Heart right ventricle (tissue), 16 donors: ENCODE results near the gene FBXL22. TPM values are rescaled to one million over a fixed set of nuclear protein-coding genes. Genes with fewer than 3 reads are reported as not detected.

Source experiments
- ATAC-seq, 8 donors: fragments of 200-7000 bp; cut with Tn5 transposase; one replicate each; pipeline ENCODE4 v1.9.1; 2020; ENCODE audit warnings: mild to moderate bottlenecking in 8 of 8, moderate library complexity in 8 of 8, moderate number of reproducible peaks in 1 of 8
- DNase-seq, 2 donors: peaks; one replicate each; pipeline ENCODE4 v3.0.0-alpha.2; 2020
- H3K27ac ChIP-seq, 10 donors: fragments of 200-600 bp; sonication (generic) in 2 of 10; one replicate each; pipeline versions ENCODE4 v1.5.0 to v1.8.0; 2020 to 2022; ENCODE audit warnings: mild to moderate bottlenecking in 3 of 10
- H3K27me3 ChIP-seq, 7 donors: fragments of 200-600 bp; one replicate each; pipeline ENCODE4 v1.8.0; 2021 to 2022; ENCODE audit warnings: mild to moderate bottlenecking in 2 of 7
- H3K36me3 ChIP-seq, 9 donors: fragments of 200-600 bp; sonication (generic) in 1 of 9; one replicate each; pipeline versions ENCODE4 v1.5.0 to v1.8.0; 2020 to 2022; ENCODE audit warnings: mild to moderate bottlenecking in 2 of 9
- H3K4me1 ChIP-seq, 9 donors: fragments of 200-600 bp; sonication (generic) in 1 of 9; one replicate each; pipeline versions ENCODE4 v1.5.0 to v1.8.0; 2020 to 2022; ENCODE audit warnings: mild to moderate bottlenecking in 4 of 9
- H3K4me3 ChIP-seq, 10 donors: fragments of 200-600 bp; sonication (generic) in 2 of 10; one replicate each; pipeline versions ENCODE4 v1.5.0 to v1.8.0; 2020 to 2022; ENCODE audit warnings: mild to moderate bottlenecking in 7 of 10, moderate library complexity in 2 of 10
- H3K9me3 ChIP-seq, 11 donors: fragments of 200-600 bp in 10 of 11; sonication (generic) in 2 of 11; one replicate each; pipeline versions ENCODE4 v1.5.0 to v1.8.0; 2013 to 2022; ENCODE audit warnings: mild to moderate bottlenecking in 2 of 11, control low read depth in 1 of 11, moderate library complexity in 1 of 11
- WGBS, 2 donors: extraction: QIAGEN DNeasy Blood & Tissue Kit; methylation state at CpG; one replicate each; pipeline ENCODE4 v1.1.7; 2013; ENCODE audit warnings: inconsistent platforms in 1 of 2; 5-methylcytosine and 5-hydroxymethylcytosine counted together
- intact Hi-C, 10 donors: fragments of 100-400 bp; cut with DNase I; formaldehyde crosslinking; loops; one replicate each; pipeline versions ENCODE4 v1.11.1 to v1.14.2; 2022
- polyA plus RNA-seq, 2 donors: library from polyadenylated mRNA; stranded (reverse); fragments of 200-250 nt; gene quantifications; one replicate each; pipeline ENCODE4 v1.2.3, GENCODE V29; 2013
- total RNA-seq, 10 donors: library from RNA; stranded (reverse); fragmentation: NEBNext Ultra II Directional in 3 of 10; extraction: Animal tissue kit (Norgen Biotek cat#: 25700) in 3 of 10; gene quantifications; one replicate each; pipeline versions ENCODE4 v1.2.1 to v1.2.4, GENCODE V29; 2021 to 2023
- TF ChIP-seq, protein P1 (sequence below), 9 donors: fragments of 200-600 bp; sonication (generic) in 2 of 9; IDR thresholded peaks; one replicate each; pipeline versions ENCODE4 v1.5.0 to v1.8.0; 2021 to 2022; ENCODE audit warnings: antibody characterized with exemption in 9 of 9, mild to moderate bottlenecking in 5 of 9, moderate library complexity in 1 of 9
- donor health status: Arrhythmogenic right ventricular cardiomyopathy.
- donor health status: ischemic (EF 13 %, LVEDD 7.1; RV severe dilation, severe dysfunction).
- donor health status: healthy with polysubstance abuse.
- donor health status: DM: no; HTN: yes; CAD: no.
- donor health status: DM: no; HTN: no; CAD: no.
- donor health status: ischemic (EF 25% LVEDD 6.9; RV normal size, moderate dysfunction).
- donor health status: ischemic (EF 25% LVEDD 5.7; RV mildly dilated, moderate dysfunction).
- donor health status: healthy.
- donor health status: DM: yes; HTN: yes; CAD: no.
- donor health status: Ischemic cardiomyopathy.
- donor health status: ischemic (EF 35%, LVEDD 5.7; RV mildly dilated, moderate dysfunction).
- donor health status: nonischemic (EF 11% LVEDD 7.7; RV severe dilation, severe dysfunction).
- donor health status: DM: yes; HTN: yes; CAD: no.
- donor health status: PGD.
- donor health status: ischemic (EF 29% LVEDD 5.4; RV normal size, mild dysfunction).
- donor health status: nonischemic (EF 23%, LVEDD 6.1; RV moderate dilation, normal function).

The FBXL22 gene
- total and polyA plus RNA-seq, 12 donors: 2.5 to 38.3 (median 23.5) TPM

DNA sequence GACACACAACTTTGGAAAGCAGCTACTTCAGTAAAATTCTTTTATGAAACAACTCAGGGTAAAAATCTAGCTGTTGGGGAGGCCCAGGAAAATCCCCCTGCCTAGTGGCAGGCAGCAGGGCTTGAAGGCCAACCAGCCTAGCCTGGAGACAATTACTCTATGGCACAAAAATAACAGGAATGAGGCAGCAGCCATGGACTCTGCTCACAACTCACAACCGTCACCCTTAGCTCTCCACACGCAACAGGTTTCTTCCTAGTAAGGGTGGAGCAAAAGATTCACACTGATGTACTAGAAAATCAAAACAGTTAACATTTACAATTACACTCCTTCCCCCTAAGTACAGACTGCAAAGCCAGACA is 530 bp upstream of the FBXL22 start:
- Histone ChIP-seq H3K27ac (peak overlapping the region; percentile 66 to 95 (median 89)), H3K4me3 (peak overlapping the region in 9 of 10 donors; percentile 37 to 74 (median 69)), H3K4me1 (peaks cover 15 to 71% (median 58%) of the 10 kb centered on the region in 9 donors), H3K27me3 (no peaks in the 10 kb centered on the region), H3K36me3 (peaks cover 0 to 32% (median 15%) of the 10 kb centered on the region in 9 donors), H3K9me3 (no peaks in the 10 kb centered on the region)
- intact Hi-C loops: loop anchor here (5.0 to 10.0 kb wide), 5 partner anchors 89 to 129 kb away; partner anchors contain the start of gene USP3 (in 3 of the 10)
- ATAC-seq (peak in 5 of 8 donors; percentile 2 to 38 (median 30)), DNase-seq (no peak)
- TF ChIP-seq, protein P1, sequence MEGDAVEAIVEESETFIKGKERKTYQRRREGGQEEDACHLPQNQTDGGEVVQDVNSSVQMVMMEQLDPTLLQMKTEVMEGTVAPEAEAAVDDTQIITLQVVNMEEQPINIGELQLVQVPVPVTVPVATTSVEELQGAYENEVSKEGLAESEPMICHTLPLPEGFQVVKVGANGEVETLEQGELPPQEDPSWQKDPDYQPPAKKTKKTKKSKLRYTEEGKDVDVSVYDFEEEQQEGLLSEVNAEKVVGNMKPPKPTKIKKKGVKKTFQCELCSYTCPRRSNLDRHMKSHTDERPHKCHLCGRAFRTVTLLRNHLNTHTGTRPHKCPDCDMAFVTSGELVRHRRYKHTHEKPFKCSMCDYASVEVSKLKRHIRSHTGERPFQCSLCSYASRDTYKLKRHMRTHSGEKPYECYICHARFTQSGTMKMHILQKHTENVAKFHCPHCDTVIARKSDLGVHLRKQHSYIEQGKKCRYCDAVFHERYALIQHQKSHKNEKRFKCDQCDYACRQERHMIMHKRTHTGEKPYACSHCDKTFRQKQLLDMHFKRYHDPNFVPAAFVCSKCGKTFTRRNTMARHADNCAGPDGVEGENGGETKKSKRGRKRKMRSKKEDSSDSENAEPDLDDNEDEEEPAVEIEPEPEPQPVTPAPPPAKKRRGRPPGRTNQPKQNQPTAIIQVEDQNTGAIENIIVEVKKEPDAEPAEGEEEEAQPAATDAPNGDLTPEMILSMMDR (IDR thresholded peaks at IDR 0.05): no peak
- 32 to 40% methylated on average over 2 of the region's 2 CpGs for WGBS, 2 donors

DNA sequence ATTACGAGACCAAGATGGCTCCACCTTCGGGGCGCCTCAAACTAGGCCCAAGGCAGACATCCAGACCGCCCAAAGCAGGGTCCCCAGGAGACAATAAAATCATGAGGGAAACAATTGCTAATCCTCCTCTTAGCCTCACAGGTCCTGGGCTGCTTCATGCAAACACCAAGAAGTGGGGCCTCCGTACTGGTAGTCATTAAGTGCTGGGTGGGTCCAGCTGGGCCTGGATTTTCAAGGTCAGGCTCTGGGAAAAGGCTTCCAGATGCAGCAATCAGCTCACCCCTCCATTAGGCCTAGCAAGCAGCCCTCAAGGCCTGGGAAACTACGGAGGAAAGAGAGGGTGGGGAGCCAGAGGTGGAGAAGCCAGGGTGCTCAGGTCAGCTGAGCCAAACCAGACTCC is 634 bp downstream of the FBXL22 start:
- H3K4me1 ChIP-seq: peaks cover 16 to 81% (median 63%) of the 10 kb centered on the region in 9 donors

DNA sequence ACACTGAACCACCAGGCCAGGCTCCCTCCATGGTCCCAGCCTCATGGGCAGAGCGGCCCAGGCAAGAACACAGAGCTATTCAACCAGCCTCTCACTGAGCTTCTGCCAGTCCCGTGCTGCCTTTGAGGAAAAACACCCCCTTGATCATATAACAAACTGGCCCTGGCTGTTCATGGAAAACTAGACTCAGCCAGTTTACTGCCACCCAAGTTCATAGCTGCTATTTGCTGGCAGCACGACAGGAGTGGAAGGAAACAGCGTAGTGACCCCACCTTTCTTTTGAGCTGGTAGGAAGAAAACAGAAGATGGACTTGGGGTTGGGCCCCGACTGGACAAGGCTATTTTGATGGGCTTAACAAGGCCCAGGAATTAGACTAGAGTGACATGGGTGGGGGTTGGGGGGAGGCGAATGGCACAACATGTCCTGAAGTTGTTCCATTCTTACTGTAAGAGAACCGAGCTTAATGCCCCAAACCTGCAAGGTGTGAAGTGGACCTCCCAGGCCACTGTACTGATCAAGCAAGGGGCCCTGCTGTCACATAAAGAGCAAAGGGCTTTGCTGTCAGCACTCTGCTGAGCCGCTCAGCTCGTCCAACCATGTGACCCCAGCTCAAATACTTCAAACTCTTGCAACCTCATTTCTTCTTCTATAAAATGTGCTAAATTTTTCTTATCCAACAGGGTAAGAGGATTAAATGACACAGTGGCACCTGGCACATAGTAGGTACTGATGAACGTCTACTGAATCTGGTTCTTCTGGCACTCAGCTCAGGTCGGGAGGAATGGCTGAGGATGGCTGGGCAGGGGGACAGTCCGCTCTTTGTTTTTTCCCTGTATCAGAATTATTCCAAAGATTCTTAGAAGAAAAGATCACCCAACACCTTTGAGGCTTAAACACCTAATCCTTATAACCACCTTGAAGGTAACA is 1.6 kb downstream of the FBXL22 start:
- no peaks in the 10 kb centered on the region for H3K9me3 ChIP-seq
- peaks cover 0 to 12% (median under 1%) of the 10 kb centered on the region in 9 donors for H3K36me3 ChIP-seq
- no peaks in the 10 kb centered on the region for H3K27me3 ChIP-seq
- H3K27ac ChIP-seq: peak overlapping the region; percentile 66 to 95 (median 89)
- TF ChIP-seq, protein P1 (IDR thresholded peaks at IDR 0.05): no peak
- no peak for DNase-seq
- ATAC-seq: peak in 3 of 8 donors; percentile 7 to 29 (median 14)
- 44 to 54% methylated on average over 12 of the region's 12 CpGs for WGBS, 2 donors
- peaks cover 16 to 90% (median 63%) of the 10 kb centered on the region in 9 donors for H3K4me1 ChIP-seq
- H3K4me3 ChIP-seq: peak overlapping the region; percentile 27 to 74 (median 68)
- intact Hi-C loops: loop anchor here (1.0 to 10.0 kb wide), 7 partner anchors 91 to 132 kb away; partner anchors contain the start of gene USP3 (in 3 of the 10)

More for the DNA sequence above, 634 bp downstream of the FBXL22 start:
- TF ChIP-seq, protein P1 (IDR thresholded peaks at IDR 0.05): no peak
- Histone ChIP-seq H3K27ac (peak overlapping the region; percentile 66 to 95 (median 89)), H3K36me3 (peaks cover 0 to 21% (median 10%) of the 10 kb centered on the region in 9 donors), H3K9me3 (no peaks in the 10 kb centered on the region), H3K27me3 (no peaks in the 10 kb centered on the region), H3K4me3 (peak overlapping the region; percentile 27 to 74 (median 68))
- no peak for ATAC-seq
- WGBS, 2 donors: 57 to 72% methylated on average over 6 of the region's 6 CpGs
- DNase-seq: no peak
- intact Hi-C loops: loop anchor here (2.0 to 10.0 kb wide), 6 partner anchors 91 to 131 kb away; partner anchors contain the start of gene USP3 (in 3 of the 10)

DNA sequence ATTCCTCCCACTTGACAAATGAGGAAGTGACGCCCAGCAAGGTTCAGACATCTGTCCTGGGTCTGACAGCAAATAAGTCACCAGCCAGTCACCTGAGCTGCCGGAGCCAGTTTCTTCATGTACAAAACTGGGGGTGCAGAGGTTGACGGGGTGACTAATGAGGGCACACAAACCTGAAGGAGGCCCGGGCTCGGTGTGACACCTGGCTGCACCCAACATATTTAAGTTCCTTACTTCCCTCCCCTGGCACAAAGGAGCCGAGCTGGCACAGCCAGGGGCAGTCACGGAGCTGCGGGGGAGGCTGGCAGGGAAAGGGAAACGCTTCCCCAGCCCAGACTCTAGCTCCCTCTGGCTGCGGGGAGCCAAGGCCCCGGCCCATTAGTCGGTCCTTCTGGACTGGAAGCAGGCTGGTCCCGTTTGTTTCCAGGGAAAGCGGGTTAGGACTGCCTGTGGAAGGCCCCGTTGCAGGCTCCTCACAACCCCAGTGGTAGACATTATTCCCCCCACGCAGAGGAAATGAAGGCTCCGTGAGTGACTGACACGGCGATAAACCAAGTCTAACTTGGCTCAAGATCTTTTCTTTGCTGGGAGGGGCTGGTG is 2.3 kb downstream of the FBXL22 start:
- no peaks in the 10 kb centered on the region for H3K9me3 ChIP-seq
- 26 to 35% methylated on average over 19 of the region's 19 CpGs for WGBS, 2 donors
- no peaks in the 10 kb centered on the region for H3K27me3 ChIP-seq
- intact Hi-C loops: loop anchor here (1.0 to 10.0 kb wide), 7 partner anchors 92 to 133 kb away; partner anchors contain the start of gene USP3 (in 3 of the 10)
- peak overlapping the region in 9 of 10 donors; percentile 80 to 95 (median 89) for H3K27ac ChIP-seq
- peak; percentile 16 to 60 (median 54) for ATAC-seq
- DNase-seq: peak; percentile 61 to 66
- TF ChIP-seq, protein P1 (IDR thresholded peaks at IDR 0.05): peak in 8 of 9 donors; percentile 53 to 82 (median 70)
- H3K4me3 ChIP-seq: peak overlapping the region in 9 of 10 donors; percentile 52 to 74 (median 69)
- H3K36me3 ChIP-seq: peaks cover 0 to 4% (median 0%) of the 10 kb centered on the region in 9 donors
- H3K4me1 ChIP-seq: peaks cover 16 to 95% (median 63%) of the 10 kb centered on the region in 9 donors
